Panc1 (cell line): ENCODE data around the gene RNF111. TPM values are rescaled to one million over a fixed set of nuclear protein-coding genes. Genes with fewer than 3 reads are reported as not detected.

Experiments
- ATAC-seq: fragments of 200-7000 bp; cut with Tn5 transposase; 2 replicates; pipeline ENCODE4 v1.9.1; 2020; ENCODE audit warnings: mild to moderate bottlenecking, moderate library complexity
- BruUV-seq: library from RNA; stranded (reverse); fragments of 400-500 nt; replicated peaks from 2 replicates; lab custom pipeline; 2021; lab: Mats Ljungman, UMichigan
- CTCF ChIA-PET: fragments of 300-600 bp; sonication (Branson Sonifier 250); formaldehyde crosslinking; loops from one replicate; lab custom pipeline; 2022; ENCODE audit warnings: antibody characterized with exemption; lab: Charles Lee
- POLR2A ChIA-PET: fragments of 300-600 bp; sonication (Branson Sonifier 250); formaldehyde crosslinking; loops from one replicate; lab custom pipeline; 2022; ENCODE audit warnings: antibody characterized with exemption; lab: Charles Lee
- DNase-seq: peaks from one replicate; pipeline ENCODE4 v3.0.0-alpha.2; 2010; ENCODE audit warnings: low read depth, low spot score
- H3K27ac ChIP-seq: 2 replicates; pipeline ENCODE4 v1.5.1; 2011; ENCODE audit warnings: mild to moderate bottlenecking, low read length, inconsistent platforms
- H3K27me3 ChIP-seq: fragments of 200-500 bp; sonication (Bioruptor generic); 2 replicates; pipeline ENCODE4 v1.6.0; 2014; ENCODE audit warnings: low read length, inconsistent platforms; ENCODE audit not compliant: control insufficient read depth, insufficient read depth
- H3K36me3 ChIP-seq: fragments of 200-500 bp; sonication (Bioruptor generic); 2 replicates; pipeline ENCODE4 v1.5.1; 2014; ENCODE audit warnings: inconsistent platforms, mild to moderate bottlenecking, low read length, moderate library complexity; ENCODE audit not compliant: control insufficient read depth, insufficient read depth
- H3K4me1 ChIP-seq: 2 replicates; pipeline ENCODE4 v1.5.1; 2011; ENCODE audit warnings: inconsistent platforms, mild to moderate bottlenecking, low read length, moderate library complexity; ENCODE audit not compliant: control insufficient read depth, insufficient read depth
- H3K4me3 ChIP-seq, 2 experiments: 2 replicates each; pipeline ENCODE4 v1.5.1; 2011 to 2012; ENCODE audit warnings: low read depth in 2 of 2, low read length in 2 of 2, mild to moderate bottlenecking in 2 of 2, inconsistent platforms in 1 of 2, moderate library complexity in 1 of 2
- H3K9me3 ChIP-seq: fragments of 200-500 bp; sonication (Bioruptor generic); 2 replicates; pipeline ENCODE4 v1.5.1; 2014; ENCODE audit warnings: low read depth, mild to moderate bottlenecking, inconsistent platforms, low read length, moderate library complexity; ENCODE audit not compliant: control insufficient read depth, insufficient read depth
- CTCF ChIP-seq: fragments of 450-650 bp; IDR thresholded peaks from 2 replicates; pipeline ENCODE4 v1.5.1; 2017; ENCODE audit warnings: mild to moderate bottlenecking
- POLR2AphosphoS5 ChIP-seq: IDR thresholded peaks from 2 replicates; pipeline ENCODE4 v1.6.1; 2012; ENCODE audit warnings: mild to moderate bottlenecking, low read depth, low read length, moderate library complexity
- SIN3A ChIP-seq: IDR thresholded peaks from 2 replicates; pipeline ENCODE4 v1.6.1; 2012; ENCODE audit warnings: low read depth, mild to moderate bottlenecking, low read length, moderate library complexity, borderline replicate concordance; ENCODE audit not compliant: insufficient read depth
- TCF7L2 ChIP-seq: IDR thresholded peaks from 2 replicates; pipeline ENCODE4 v1.6.1; 2011; ENCODE audit warnings: mild to moderate bottlenecking, low read depth, low read length, inconsistent platforms
- in situ Hi-C: cut with HindIII; loops from 2 replicates; pipeline ENCODE4 v1.10.0; 2016; ENCODE audit warnings: low sequenced_read_pairs, low pct_unique_long_range_greater_than_20kb
- intact Hi-C: fragments of 100-400 bp; cut with micrococcal nuclease; formaldehyde crosslinking; loops from one replicate; pipeline ENCODE4 v1.10.0; 2022; ENCODE audit not compliant: unreplicated experiment
- total RNA-seq: library from RNA; stranded (reverse); gene quantifications from one replicate; pipeline ENCODE4 v1.2.1, GENCODE V29; 2021; ENCODE audit not compliant: unreplicated experiment
- TF ChIP-seq, protein P1 (sequence below), 2 experiments: IDR thresholded peaks; 2 replicates each; pipeline ENCODE4 v1.6.1; 2011 to 2012; ENCODE audit warnings: low read depth in 2 of 2, control low read depth in 1 of 2, low read length in 1 of 2, mild to moderate bottlenecking in 1 of 2, moderate library complexity in 1 of 2; ENCODE audit not compliant: insufficient read depth in 1 of 2

Gene RNF111
- total RNA-seq, 1 experiment from 2014 or later, result 37.2 TPM

GRCh38 chr15:59052915-59053407 lies 65.5 kb downstream of the RNF111 start:
- Histone ChIP-seq H3K27ac (no peak overlapping the region), H3K4me3 (no peak overlapping the region), H3K27me3 (no peaks in the 10 kb centered on the region), H3K9me3 (no peaks in the 10 kb centered on the region), H3K4me1 (no peaks in the 10 kb centered on the region), H3K36me3 (peaks cover 20% of the 10 kb centered on the region)
- no TSS peak for BruUV-seq
- ChIA-PET CTCF (no interaction called here), POLR2A (interaction anchor here (0.6 kb wide), 1 partner anchor 14 kb away, joined by 18 read pairs; no protein-coding TSS in a partner anchor)
- no peak for TF ChIP-seq SIN3A
- TF ChIP-seq TCF7L2, result no peak
- TF ChIP-seq, protein P1, sequence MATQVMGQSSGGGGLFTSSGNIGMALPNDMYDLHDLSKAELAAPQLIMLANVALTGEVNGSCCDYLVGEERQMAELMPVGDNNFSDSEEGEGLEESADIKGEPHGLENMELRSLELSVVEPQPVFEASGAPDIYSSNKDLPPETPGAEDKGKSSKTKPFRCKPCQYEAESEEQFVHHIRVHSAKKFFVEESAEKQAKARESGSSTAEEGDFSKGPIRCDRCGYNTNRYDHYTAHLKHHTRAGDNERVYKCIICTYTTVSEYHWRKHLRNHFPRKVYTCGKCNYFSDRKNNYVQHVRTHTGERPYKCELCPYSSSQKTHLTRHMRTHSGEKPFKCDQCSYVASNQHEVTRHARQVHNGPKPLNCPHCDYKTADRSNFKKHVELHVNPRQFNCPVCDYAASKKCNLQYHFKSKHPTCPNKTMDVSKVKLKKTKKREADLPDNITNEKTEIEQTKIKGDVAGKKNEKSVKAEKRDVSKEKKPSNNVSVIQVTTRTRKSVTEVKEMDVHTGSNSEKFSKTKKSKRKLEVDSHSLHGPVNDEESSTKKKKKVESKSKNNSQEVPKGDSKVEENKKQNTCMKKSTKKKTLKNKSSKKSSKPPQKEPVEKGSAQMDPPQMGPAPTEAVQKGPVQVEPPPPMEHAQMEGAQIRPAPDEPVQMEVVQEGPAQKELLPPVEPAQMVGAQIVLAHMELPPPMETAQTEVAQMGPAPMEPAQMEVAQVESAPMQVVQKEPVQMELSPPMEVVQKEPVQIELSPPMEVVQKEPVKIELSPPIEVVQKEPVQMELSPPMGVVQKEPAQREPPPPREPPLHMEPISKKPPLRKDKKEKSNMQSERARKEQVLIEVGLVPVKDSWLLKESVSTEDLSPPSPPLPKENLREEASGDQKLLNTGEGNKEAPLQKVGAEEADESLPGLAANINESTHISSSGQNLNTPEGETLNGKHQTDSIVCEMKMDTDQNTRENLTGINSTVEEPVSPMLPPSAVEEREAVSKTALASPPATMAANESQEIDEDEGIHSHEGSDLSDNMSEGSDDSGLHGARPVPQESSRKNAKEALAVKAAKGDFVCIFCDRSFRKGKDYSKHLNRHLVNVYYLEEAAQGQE (IDR thresholded peaks at IDR 0.05; ENCODE audit: insufficient read depth in 1 of 2, low read depth in 2 of 2, low read length in 1 of 2), result no peak
- no peak for TF ChIP-seq CTCF
- no peak for TF ChIP-seq POLR2AphosphoS5
- intact Hi-C loops, result no loop called here
- in situ Hi-C loops, result no loop called here
- ATAC-seq, result no peak
- no peak for DNase-seq

DNA sequence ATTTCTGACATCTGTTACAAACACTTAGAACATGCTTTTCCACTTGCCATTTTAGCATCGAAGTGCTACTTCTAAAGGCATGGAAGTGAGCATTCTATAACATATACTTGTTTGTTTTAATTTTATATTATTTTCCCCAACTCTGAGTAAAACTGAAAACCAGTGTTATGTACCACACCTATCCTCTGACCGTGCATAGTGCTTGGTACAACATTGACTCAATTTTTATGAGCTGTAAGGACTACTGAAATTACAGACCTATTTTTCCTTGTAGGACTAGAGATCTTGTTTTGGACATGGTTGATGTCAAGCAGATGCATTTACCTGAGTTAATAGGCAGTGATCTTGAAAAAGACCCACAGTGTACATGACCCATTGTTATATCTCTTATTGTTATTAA lies 66.0 kb downstream of the RNF111 start:
- intact Hi-C loops, result no loop called here
- DNase-seq (no peak), ATAC-seq (no peak)
- Histone ChIP-seq H3K36me3 (peaks cover 22% of the 10 kb centered on the region), H3K27me3 (no peaks in the 10 kb centered on the region), H3K4me3 (no peak overlapping the region), H3K4me1 (no peaks in the 10 kb centered on the region), H3K27ac (no peak overlapping the region), H3K9me3 (no peaks in the 10 kb centered on the region)
- ChIA-PET POLR2A (no interaction called here), CTCF (no interaction called here)
- in situ Hi-C loops, result no loop called here
- TF ChIP-seq TCF7L2, result no peak
- no TSS peak for BruUV-seq

- Histone ChIP-seq H3K36me3 (peaks cover 31% of the 10 kb centered on the region), H3K4me3 (no peak overlapping the region), H3K27ac (no peak overlapping the region), H3K9me3 (no peaks in the 10 kb centered on the region), H3K4me1 (no peaks in the 10 kb centered on the region), H3K27me3 (no peaks in the 10 kb centered on the region)
- TF ChIP-seq TCF7L2, result no peak
- no peak for TF ChIP-seq POLR2AphosphoS5
- TF ChIP-seq CTCF, result no peak
- no peak for TF ChIP-seq SIN3A
- TF ChIP-seq, protein P1 (IDR thresholded peaks at IDR 0.05; ENCODE audit: insufficient read depth in 1 of 2, low read depth in 2 of 2, low read length in 1 of 2), result no peak
- intact Hi-C loops, result no loop called here
- ATAC-seq (no peak), DNase-seq (no peak)
- ChIA-PET CTCF (no interaction called here), POLR2A (no interaction called here)
- in situ Hi-C loops, result no loop called here
- TSS peak; percentile 10 for BruUV-seq
Measured at GRCh38 chr15:59059076-59059597, 71.7 kb downstream of the RNF111 start.
